Psoas muscle (tissue), 8 donors: ENCODE results near the gene PLOD1. TPM values are rescaled to one million over a fixed set of nuclear protein-coding genes. Genes with fewer than 3 reads are reported as not detected.
A peak's percentile ranks its signal among the peaks of the same experiment; 100 is the strongest.
"Not testable (repeated sequence)": the region's sequence is repeated elsewhere in the genome, so short reads cannot be mapped to it uniquely, and the experiment has no call there.

Experiments
- ATAC-seq, 4 donors: fragments of 200-7000 bp; cut with Tn5 transposase; one replicate each; pipeline ENCODE4 v1.9.1; 2020; ENCODE audit warnings: moderate library complexity in 3 of 4, mild to moderate bottlenecking in 2 of 4
- DNase-seq, 2 donors: peaks; one replicate each; pipeline ENCODE4 v3.0.0-alpha.2; 2020
- H3K27ac ChIP-seq: fragments of 200-600 bp; one replicate; pipeline ENCODE4 v1.8.0; 2022
- H3K27me3 ChIP-seq, 3 donors: fragments of 200-600 bp in 1 of 3; one replicate each; pipeline versions ENCODE4 v1.6.1 to v1.8.0; 2013 to 2022; ENCODE audit warnings: low read length in 2 of 3, mild to moderate bottlenecking in 2 of 3, moderate library complexity in 1 of 3; ENCODE audit not compliant: insufficient read depth in 3 of 3
- H3K36me3 ChIP-seq, 2 donors: fragments of 200-600 bp in 1 of 2; one replicate each; pipeline versions ENCODE4 v1.6.1 to v1.8.0; 2013 to 2022; ENCODE audit warnings: low read depth in 1 of 2, mild to moderate bottlenecking in 1 of 2, moderate library complexity in 1 of 2; ENCODE audit not compliant: insufficient read depth in 1 of 2
- H3K4me1 ChIP-seq: fragments of 200-600 bp; one replicate; pipeline ENCODE4 v1.8.0; 2022
- H3K4me3 ChIP-seq: fragments of 200-600 bp; one replicate; pipeline ENCODE4 v1.8.0; 2022; ENCODE audit warnings: mild to moderate bottlenecking
- H3K9me3 ChIP-seq: fragments of 200-600 bp; one replicate; pipeline ENCODE4 v1.8.0; 2022
- whole genome bisulfite sequencing, 3 donors: extraction: QIAGEN DNeasy Blood & Tissue Kit; methylation state at CpG; one replicate each; pipeline versions ENCODE4 v1.1.6 to v1.1.7; 2013; 5-methylcytosine and 5-hydroxymethylcytosine counted together
- intact Hi-C, 2 donors: fragments of 100-400 bp; cut with DNase I; formaldehyde crosslinking; loops; one replicate each; pipeline versions ENCODE4 v1.11.0 to v1.14.2; 2022
- polyA plus RNA-seq, 3 donors: library from polyadenylated mRNA; stranded (reverse); fragments of 200-250 nt; gene quantifications; one replicate each; pipeline ENCODE4 v1.2.3, GENCODE V29; 2013
- total RNA-seq, 4 donors: library from RNA; stranded (reverse); fragmentation: NEBNext Ultra II Directional in 2 of 4; extraction: Animal tissue kit (Norgen Biotek cat#: 25700) in 2 of 4; gene quantifications; one replicate each; pipeline versions ENCODE4 v1.2.1 to v1.2.4, GENCODE V29; 2021 to 2023
- TF ChIP-seq, protein P1 (sequence below): fragments of 200-600 bp; IDR thresholded peaks from one replicate; pipeline ENCODE4 v1.8.0; 2022; ENCODE audit warnings: antibody characterized with exemption
- donor health status: healthy with polysubstance abuse.
- donor health status: DM: no; HTN: no; CAD: no; lungs with moderate emphysema.
- donor health status: Bipolar disorder and iron deficiency.
- donor health status: healthy.
- donor health status: DM: yes; HTN: yes; CAD: no.
- donor health status: DM: no; HTN: no; CAD: no.
- donor health status: DM: no; HTN: no; CAD: no.
- donor health status: DM: yes; HTN: yes; CAD: no.

The PLOD1 gene
- total and polyA plus RNA-seq, 7 donors = 25.1 to 52.3 (median 36.3) TPM

DNA sequence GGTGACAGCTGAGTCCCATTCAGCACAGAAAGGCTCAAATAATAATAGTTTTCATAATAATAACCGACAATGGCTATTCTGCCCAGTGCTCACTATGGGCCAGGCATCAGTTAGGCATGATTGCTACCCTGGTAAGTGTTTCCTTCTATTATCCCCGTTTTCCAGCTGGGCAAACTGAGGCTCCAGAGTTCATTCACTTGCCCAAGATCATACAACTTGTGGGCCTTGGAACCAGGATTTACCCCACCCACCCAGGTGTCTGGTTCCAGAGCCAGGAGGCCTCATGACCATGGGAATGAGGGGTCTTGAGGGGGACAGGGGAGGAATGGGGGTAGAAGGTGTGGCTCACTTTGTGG is 518 bp downstream of the PLOD1 start:
- no peak for DNase-seq
- H3K4me3 ChIP-seq = peak overlapping the region; percentile 81
- 4 to 7% (median 5%) methylated on average over 2 of the region's 2 CpGs for WGBS, 3 donors
- H3K27ac ChIP-seq = peak overlapping the region; percentile 83
- intact Hi-C loops = no loop called here
- H3K9me3 ChIP-seq = no peaks in the 10 kb centered on the region
- ATAC-seq = peak in 1 of 4 donors; percentile 3
- H3K36me3 ChIP-seq = peaks cover 0 to 6% of the 10 kb centered on the region in 2 donors
- H3K4me1 ChIP-seq = peaks cover 51% of the 10 kb centered on the region
- H3K27me3 ChIP-seq = no peaks in the 10 kb centered on the region
- TF ChIP-seq, protein P1, sequence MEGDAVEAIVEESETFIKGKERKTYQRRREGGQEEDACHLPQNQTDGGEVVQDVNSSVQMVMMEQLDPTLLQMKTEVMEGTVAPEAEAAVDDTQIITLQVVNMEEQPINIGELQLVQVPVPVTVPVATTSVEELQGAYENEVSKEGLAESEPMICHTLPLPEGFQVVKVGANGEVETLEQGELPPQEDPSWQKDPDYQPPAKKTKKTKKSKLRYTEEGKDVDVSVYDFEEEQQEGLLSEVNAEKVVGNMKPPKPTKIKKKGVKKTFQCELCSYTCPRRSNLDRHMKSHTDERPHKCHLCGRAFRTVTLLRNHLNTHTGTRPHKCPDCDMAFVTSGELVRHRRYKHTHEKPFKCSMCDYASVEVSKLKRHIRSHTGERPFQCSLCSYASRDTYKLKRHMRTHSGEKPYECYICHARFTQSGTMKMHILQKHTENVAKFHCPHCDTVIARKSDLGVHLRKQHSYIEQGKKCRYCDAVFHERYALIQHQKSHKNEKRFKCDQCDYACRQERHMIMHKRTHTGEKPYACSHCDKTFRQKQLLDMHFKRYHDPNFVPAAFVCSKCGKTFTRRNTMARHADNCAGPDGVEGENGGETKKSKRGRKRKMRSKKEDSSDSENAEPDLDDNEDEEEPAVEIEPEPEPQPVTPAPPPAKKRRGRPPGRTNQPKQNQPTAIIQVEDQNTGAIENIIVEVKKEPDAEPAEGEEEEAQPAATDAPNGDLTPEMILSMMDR = no peak

DNA sequence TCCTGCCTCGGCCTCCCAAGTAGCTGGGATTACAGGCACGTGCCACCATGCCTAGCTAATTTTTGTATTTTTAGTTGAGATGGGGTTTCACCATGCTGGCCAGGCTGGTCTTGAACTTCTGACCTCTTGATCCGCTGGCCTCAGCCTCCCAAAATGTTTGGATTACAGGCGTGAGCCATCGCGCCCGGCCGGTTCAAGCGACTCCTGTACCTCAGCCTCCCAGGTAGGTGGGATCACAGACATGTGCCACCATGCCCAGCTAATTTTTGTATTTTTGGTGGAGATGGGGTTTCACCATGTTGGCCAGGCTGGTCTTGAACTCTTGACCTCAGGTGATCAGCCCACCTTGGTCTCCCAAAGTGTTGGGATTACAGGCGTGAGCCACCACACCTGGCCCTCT is 1.2 kb downstream of the PLOD1 start:
- Histone ChIP-seq H3K4me1 (peaks cover 51% of the 10 kb centered on the region), H3K4me3 (peak overlapping the region; percentile 81)
- H3K36me3 ChIP-seq, ATAC-seq, H3K27ac ChIP-seq, H3K27me3 ChIP-seq, intact Hi-C loops, DNase-seq, H3K9me3 ChIP-seq: not testable (repeated sequence)
- WGBS, 3 donors = 51 to 79% (median 57%) methylated on average over 10 of the region's 10 CpGs

DNA sequence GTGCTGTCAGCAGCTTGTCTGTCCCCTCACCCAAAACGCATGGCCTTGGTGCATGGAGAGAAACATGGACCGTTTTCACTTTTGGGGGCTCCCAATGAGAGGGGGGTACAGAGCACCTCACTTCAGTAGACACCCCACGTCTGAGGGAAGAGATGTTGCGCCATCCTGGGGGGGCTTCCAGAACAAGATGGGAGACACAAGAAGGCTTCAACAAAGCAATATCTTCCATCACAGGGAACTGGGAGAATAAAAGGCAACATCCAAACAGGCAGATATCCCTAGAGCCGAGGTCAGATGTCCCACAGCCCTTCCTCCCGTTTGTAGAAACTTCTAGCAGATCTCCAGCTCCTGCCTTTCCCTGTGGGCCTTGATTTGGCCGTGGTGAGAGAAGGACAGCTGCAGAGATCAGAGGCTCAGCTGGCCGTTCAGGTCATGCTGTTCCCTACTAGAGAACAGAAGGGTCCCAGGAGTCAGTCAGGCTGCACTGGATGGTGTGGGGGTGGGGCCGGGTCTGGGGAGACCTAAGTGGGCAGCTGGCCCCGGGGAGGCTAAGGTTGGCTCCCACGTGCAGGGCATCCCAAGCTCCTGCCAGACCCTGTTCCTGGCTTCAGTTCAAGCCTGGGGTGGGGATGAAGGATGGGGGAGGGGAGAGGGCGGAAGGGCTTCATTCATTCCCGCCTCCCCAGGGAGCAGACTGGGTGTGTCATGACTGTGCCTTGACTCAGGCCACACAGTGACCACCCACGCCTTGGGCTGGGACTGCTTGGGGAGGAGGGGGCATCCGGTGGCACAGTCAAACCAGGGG is 4.4 kb downstream of the PLOD1 start:
- no peaks in the 10 kb centered on the region for H3K27me3 ChIP-seq
- no peak overlapping the region for H3K4me3 ChIP-seq
- peak overlapping the region; percentile 53 for H3K27ac ChIP-seq
- no peaks in the 10 kb centered on the region for H3K9me3 ChIP-seq
- ATAC-seq (peak; percentile 19 to 57 (median 54)), DNase-seq (peak; percentile 72 to 91)
- intact Hi-C loops = no loop called here
- 34 to 40% (median 38%) methylated on average over 15 of the region's 15 CpGs for WGBS, 3 donors
- TF ChIP-seq, protein P1 = no peak
- H3K4me1 ChIP-seq = peaks cover 58% of the 10 kb centered on the region
- H3K36me3 ChIP-seq = peaks cover 0 to 9% of the 10 kb centered on the region in 2 donors

DNA sequence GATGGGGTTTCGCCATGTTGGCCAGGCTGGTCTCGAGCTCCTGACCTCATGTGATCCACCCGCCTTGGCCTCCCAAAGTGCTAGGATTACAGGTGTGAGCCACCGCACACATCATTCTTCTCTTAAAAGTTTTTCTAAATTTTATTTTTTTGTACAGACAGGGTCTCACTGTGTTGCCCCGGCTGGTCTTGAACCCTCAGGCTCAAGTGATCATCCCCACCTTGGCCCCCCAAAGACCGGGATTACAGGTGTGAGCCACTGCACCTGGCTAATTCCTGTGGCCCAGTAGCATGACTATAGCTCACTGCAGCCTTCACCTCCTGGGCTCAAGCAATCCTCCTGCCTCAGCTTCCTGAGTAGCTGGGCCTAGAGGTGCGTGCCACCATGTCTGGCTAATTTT is 5.3 kb downstream of the PLOD1 start:
- not testable (repeated sequence) for H3K4me3 ChIP-seq, H3K36me3 ChIP-seq, ATAC-seq, DNase-seq, H3K9me3 ChIP-seq, H3K27me3 ChIP-seq
- intact Hi-C loops = loop anchor here (2.0 to 5.0 kb wide), 2 partner anchors 38 to 65 kb away; no protein-coding TSS in a partner anchor
- WGBS, 3 donors = 90 to 92% (median 91%) methylated on average over 7 of the region's 7 CpGs
- Histone ChIP-seq H3K27ac (peak overlapping the region; percentile 53), H3K4me1 (peaks cover 65% of the 10 kb centered on the region)

DNA sequence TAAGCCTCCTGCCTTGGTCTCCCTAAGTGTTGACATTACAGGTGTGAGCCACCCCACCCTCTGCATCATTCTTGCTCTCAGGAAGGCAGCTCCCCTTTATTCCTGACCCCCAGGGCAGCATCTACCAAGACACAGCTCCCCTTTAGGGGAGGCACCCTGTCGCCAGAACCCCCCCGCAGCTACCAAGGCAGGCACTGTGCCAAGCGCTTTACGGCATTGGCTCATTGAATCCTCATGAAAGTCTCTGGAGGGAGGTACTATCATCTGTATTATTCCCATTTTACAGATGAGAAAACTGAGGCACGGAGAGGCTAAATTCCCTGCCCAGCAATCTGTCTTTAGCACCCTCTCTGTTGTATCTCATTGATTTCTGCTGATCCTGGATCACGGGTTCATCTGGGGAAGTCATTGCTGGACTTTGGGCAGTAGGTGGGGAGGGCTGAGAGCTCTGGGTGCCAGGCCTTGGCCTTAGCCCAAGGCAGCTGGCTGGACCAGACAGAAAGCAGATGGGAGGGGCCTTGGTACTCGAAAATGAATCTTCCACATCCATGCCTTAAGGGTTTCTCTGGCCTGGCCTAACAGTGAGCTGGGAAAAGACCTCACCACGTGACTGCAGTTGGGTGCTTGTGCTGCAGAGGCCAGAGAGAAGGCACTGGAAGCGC is 5.9 kb downstream of the PLOD1 start:
- Histone ChIP-seq H3K27me3 (no peaks in the 10 kb centered on the region), H3K4me3 (no peak overlapping the region), H3K9me3 (no peaks in the 10 kb centered on the region), H3K27ac (peak overlapping the region; percentile 41), H3K36me3 (peaks cover 0 to 9% of the 10 kb centered on the region in 2 donors), H3K4me1 (peaks cover 67% of the 10 kb centered on the region)
- TF ChIP-seq, protein P1 = no peak
- DNase-seq = no peak
- intact Hi-C loops = loop anchor here (2.0 to 5.0 kb wide), 2 partner anchors 37 to 66 kb away; no protein-coding TSS in a partner anchor
- peak; percentile 37 to 59 (median 46) for ATAC-seq
- 25 to 40% (median 34%) methylated on average over 9 of the region's 9 CpGs for WGBS, 3 donors
